ENCODE measurements around the gene EIF5. TPM values are rescaled to one million over a fixed set of nuclear protein-coding genes. Genes with fewer than 3 reads are reported as not detected.
"Not testable (repeated sequence)": the region's sequence is repeated elsewhere in the genome, so short reads cannot be mapped to it uniquely, and the experiment has no call there.

EIF5 gene
- total and polyA plus RNA-seq, 12 donors = 35.7 to 555 (median 236) TPM

DNA sequence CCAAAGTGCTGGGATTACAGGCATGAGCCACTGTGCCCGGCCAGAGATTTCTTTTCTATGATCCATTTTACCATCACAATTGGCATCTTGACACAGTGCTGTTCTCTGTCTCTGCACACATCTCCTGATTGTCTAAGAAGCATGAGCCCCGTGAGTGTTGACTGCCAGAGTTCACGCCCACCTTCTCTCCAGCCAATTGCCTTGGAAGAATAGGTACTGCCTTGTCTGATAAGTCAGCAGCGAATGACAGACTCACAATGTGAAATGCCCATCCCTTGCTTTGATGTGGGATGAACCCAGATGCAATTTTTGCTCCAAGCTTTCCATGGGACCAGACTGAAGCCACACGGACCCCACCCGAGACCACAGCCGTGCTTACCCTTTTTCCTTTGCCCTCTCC lies 19.3 kb downstream of the EIF5 start:
- Histone ChIP-seq H3K36me3 (replicated peaks in 1 of 2) (no peaks in the 10 kb centered on the region), H3K4me3 (no peak overlapping the region), H3K27ac (no peak overlapping the region), H3K27me3 (no peaks in the 10 kb centered on the region), H3K4me1 (replicated peaks in 1 of 2) (no peaks in the 10 kb centered on the region), H3K9me3 (replicated peaks in 1 of 3) (no peaks in the 10 kb centered on the region)
- WGBS, 4 donors = 82 to 91% (median 85%) methylated on average over 7 of the region's 7 CpGs
- no peak for DNase-seq
- intact Hi-C loops (cut with DNase I) = no loop called here
- TF ChIP-seq POLR2A (IDR thresholded peaks at IDR 0.05) = no peak
- TF ChIP-seq, protein P1, sequence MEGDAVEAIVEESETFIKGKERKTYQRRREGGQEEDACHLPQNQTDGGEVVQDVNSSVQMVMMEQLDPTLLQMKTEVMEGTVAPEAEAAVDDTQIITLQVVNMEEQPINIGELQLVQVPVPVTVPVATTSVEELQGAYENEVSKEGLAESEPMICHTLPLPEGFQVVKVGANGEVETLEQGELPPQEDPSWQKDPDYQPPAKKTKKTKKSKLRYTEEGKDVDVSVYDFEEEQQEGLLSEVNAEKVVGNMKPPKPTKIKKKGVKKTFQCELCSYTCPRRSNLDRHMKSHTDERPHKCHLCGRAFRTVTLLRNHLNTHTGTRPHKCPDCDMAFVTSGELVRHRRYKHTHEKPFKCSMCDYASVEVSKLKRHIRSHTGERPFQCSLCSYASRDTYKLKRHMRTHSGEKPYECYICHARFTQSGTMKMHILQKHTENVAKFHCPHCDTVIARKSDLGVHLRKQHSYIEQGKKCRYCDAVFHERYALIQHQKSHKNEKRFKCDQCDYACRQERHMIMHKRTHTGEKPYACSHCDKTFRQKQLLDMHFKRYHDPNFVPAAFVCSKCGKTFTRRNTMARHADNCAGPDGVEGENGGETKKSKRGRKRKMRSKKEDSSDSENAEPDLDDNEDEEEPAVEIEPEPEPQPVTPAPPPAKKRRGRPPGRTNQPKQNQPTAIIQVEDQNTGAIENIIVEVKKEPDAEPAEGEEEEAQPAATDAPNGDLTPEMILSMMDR (IDR thresholded peaks at IDR 0.05) = no peak

DNA sequence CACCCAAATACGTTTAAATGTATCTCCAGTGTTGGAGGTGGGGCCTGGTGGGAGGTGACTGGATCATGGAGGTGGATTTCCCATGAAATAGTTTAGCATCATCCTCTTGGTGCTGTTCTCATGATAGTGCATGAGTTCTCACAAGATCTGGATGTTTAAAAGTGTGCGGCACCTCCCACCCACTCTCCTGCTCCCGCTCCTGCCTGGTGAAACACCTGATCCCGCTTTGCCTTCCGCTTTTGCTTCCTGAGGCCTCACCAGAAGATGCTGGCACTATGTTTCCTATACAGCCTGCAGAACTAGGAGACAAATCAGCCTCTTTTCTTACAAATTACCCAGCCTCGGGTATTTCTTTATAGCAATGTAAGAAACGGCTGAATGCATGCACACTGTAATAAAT lies 20.1 kb downstream of the EIF5 start:
- intact Hi-C loops (cut with DNase I) = no loop called here
- no peak overlapping the region for H3K4me3 ChIP-seq
- 83 to 90% (median 84%) methylated on average over 7 of the region's 7 CpGs for WGBS, 4 donors
- no peaks in the 10 kb centered on the region for H3K36me3 ChIP-seq (replicated peaks in 1 of 2)
- no peak for TF ChIP-seq POLR2A (IDR thresholded peaks at IDR 0.05)
- TF ChIP-seq, protein P1 (IDR thresholded peaks at IDR 0.05) = no peak
- H3K27me3 ChIP-seq = no peaks in the 10 kb centered on the region
- H3K9me3 ChIP-seq (replicated peaks in 1 of 3) = no peaks in the 10 kb centered on the region
- H3K4me1 ChIP-seq (replicated peaks in 1 of 2) = no peaks in the 10 kb centered on the region
- H3K27ac ChIP-seq = no peak overlapping the region
- DNase-seq = no peak

DNA sequence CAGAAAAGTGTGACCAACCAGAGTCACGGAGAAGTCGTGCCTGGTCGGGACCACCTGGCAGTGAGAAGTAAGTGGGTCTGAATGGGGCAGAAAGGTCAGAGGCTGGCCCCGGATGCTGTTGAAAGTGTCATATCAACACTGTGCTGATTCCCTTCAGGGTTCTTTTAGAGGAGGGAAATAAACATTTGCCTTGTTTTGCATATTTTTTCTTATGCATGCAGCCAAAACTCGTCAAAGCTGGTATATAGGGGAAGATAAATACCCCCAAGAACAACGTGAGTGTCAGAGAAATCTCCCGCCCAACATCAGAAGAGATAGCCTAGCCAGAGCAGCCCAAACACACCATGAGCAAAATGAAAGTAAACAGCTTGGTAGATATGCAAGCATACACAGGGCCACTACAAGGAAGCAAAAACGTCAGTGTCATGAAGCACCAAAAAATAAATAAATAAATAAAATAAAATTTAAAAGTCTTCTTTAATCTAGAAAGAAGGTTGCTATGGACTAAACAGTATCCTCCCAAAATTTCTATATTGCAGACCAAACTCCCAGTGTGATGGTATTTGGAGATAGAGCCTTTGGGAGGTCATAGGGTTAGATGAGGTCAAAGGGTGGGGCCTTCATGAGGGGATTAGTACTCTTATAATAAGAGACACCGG lies 22.1 kb downstream of the EIF5 start:
- WGBS, 4 donors = 72 to 75% (median 73%) methylated on average over 9 of the region's 9 CpGs
- Histone ChIP-seq H3K9me3 (replicated peaks in 1 of 3) (no peaks in the 10 kb centered on the region), H3K36me3 (replicated peaks in 1 of 2) (no peaks in the 10 kb centered on the region), H3K27ac (no peak overlapping the region), H3K4me1 (replicated peaks in 1 of 2) (no peaks in the 10 kb centered on the region), H3K27me3 (no peaks in the 10 kb centered on the region), H3K4me3 (no peak overlapping the region)
- intact Hi-C loops (cut with DNase I) = no loop called here
- TF ChIP-seq, protein P1 (IDR thresholded peaks at IDR 0.05) = no peak
- no peak for TF ChIP-seq POLR2A (IDR thresholded peaks at IDR 0.05)
- DNase-seq = peak in 1 of 7 donors; percentile 2

DNA sequence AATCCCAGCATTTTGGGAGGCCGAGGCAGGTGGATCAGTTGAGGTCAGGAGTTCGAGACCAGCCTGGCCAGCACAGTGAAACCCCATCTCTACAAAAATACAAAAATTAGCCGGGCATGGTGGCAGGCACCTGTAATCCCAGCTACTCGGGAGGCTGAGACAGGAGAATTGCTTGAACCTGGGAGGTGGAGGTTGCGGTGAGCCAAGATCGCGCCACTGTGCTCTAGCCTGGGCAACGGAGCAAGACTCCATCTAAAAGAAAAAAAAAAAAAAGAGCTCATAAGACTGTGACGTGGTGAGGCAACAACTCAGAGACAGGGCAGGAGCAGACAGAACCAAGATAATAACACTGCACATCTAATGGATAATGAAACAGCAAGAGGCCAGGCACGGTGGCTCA lies 23.5 kb downstream of the EIF5 start:
- H3K27ac ChIP-seq; H3K27me3 ChIP-seq; H3K36me3 ChIP-seq (replicated peaks in 1 of 2); H3K9me3 ChIP-seq (replicated peaks in 1 of 3); intact Hi-C loops (cut with DNase I); H3K4me3 ChIP-seq; H3K4me1 ChIP-seq (replicated peaks in 1 of 2): not testable (repeated sequence)
- WGBS, 4 donors = 90 to 95% (median 93%) methylated on average over 9 to 10 of the region's 10 CpGs
- peak in 1 of 7 donors; percentile 4 for DNase-seq

DNA sequence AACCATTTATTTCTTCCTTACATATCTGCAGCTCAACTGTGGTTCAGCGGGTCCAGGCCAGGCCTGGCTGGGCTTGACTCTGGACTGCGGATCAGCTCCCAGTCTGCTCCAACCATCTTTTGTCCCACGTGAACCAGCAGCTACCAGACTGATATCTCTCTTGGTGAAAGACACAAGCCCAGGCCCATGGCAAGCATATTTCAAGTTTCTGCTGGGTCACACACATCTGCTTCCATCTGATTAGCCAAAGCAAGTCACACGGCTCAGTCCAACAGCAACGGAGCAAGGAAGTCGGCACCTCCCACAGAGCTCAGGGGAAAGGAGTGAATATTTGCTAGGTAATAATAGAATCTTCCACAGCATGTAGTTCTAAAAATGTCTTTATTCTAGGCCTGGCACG lies 26.5 kb downstream of the EIF5 start:
- peak in 1 of 7 donors; percentile 10 for DNase-seq
- TF ChIP-seq POLR2A (IDR thresholded peaks at IDR 0.05) = no peak
- TF ChIP-seq, protein P1 (IDR thresholded peaks at IDR 0.05) = no peak
- no peaks in the 10 kb centered on the region for H3K27me3 ChIP-seq
- H3K9me3 ChIP-seq (replicated peaks in 1 of 3) = peaks cover 0 to 5% (median 0%) of the 10 kb centered on the region in 3 donors
- no peak overlapping the region for H3K27ac ChIP-seq
- H3K4me1 ChIP-seq (replicated peaks in 1 of 2) = no peaks in the 10 kb centered on the region
- 78 to 87% (median 84%) methylated on average over 6 to 7 of the region's 7 CpGs for WGBS, 4 donors
- intact Hi-C loops (cut with DNase I) = no loop called here
- H3K36me3 ChIP-seq (replicated peaks in 1 of 2) = no peaks in the 10 kb centered on the region
- no peak overlapping the region for H3K4me3 ChIP-seq
